ENCODE data around the gene G2E3. TPM values are rescaled to one million over a fixed set of nuclear protein-coding genes. Genes with fewer than 3 reads are reported as not detected.

Gene G2E3
- total and polyA plus RNA-seq, 4 donors = 2.4 to 14.0 (median 5.7) TPM

- Histone ChIP-seq H3K27ac (ENCODE audit: low read depth in 1 of 2, low read length in 2 of 2) (no peak overlapping the region), H3K27me3 (ENCODE audit: control insufficient read depth in 4 of 4, insufficient read depth in 4 of 4, low read length in 3 of 4) (no peaks in the 10 kb centered on the region), H3K9ac (ENCODE audit: low read depth in 1 of 2, low read length in 2 of 2) (no peak overlapping the region), H3K9me3 (ENCODE audit: control insufficient read depth in 4 of 4, low read length in 3 of 4) (no peaks in the 10 kb centered on the region), H3K4me1 (ENCODE audit: control insufficient read depth in 4 of 4, insufficient read depth in 4 of 4, low read length in 3 of 4) (no peaks in the 10 kb centered on the region), H3K4me3 (ENCODE audit: low read depth in 1 of 3, low read length in 3 of 3) (no peak overlapping the region), H3K36me3 (ENCODE audit: control insufficient read depth in 4 of 4, insufficient read depth in 3 of 4, low read depth in 1 of 4, low read length in 3 of 4) (peaks cover 2 to 11% (median 9%) of the 10 kb centered on the region in 4 donors)
- DNase-seq (ENCODE audit: low spot score) = no peak
- TF ChIP-seq EGR1 (IDR thresholded peaks at IDR 0.05; ENCODE audit: low read depth in 2 of 2) (no peak), CTCF (IDR thresholded peaks at IDR 0.05; ENCODE audit: low read depth, low read length, missing input control) (no peak), MAX (IDR thresholded peaks at IDR 0.05) (no peak), FOXA1 (IDR thresholded peaks at IDR 0.05) (no peak), NR2F2 (IDR thresholded peaks at IDR 0.05) (no peak), JUND (IDR thresholded peaks at IDR 0.05) (no peak), SP1 (IDR thresholded peaks at IDR 0.05) (no peak), HNF4G (IDR thresholded peaks at IDR 0.05) (no peak)
Observed at GRCh38 chr14:30669594-30669993, 110.6 kb downstream of the G2E3 start.

Small RNAs within 50 kb of the gene (small RNA-seq; reads per million reads assigned to genes)
- not detected for gene RF02271

Other genes with a start within 250 kb of the G2E3 start
- gene SCFD1, start 63.2 kb downstream of the G2E3 start, total RNA-seq = 10 to 100 TPM; 68.2 to 82.1 TPM
- 10 to 100 TPM; 24.6 to 37.0 TPM for gene SCFD1, start 63.2 kb downstream of the G2E3 start, polyA plus RNA-seq